ENCODE data around the gene CIDEC. TPM values are rescaled to one million over a fixed set of nuclear protein-coding genes. Genes with fewer than 3 reads are reported as not detected.

CIDEC gene
- total and polyA plus RNA-seq, 2 of the 8 experiments (the other 6 are each of a cell fraction or from before 2014, with no cell fraction given) = not detected

DNA sequence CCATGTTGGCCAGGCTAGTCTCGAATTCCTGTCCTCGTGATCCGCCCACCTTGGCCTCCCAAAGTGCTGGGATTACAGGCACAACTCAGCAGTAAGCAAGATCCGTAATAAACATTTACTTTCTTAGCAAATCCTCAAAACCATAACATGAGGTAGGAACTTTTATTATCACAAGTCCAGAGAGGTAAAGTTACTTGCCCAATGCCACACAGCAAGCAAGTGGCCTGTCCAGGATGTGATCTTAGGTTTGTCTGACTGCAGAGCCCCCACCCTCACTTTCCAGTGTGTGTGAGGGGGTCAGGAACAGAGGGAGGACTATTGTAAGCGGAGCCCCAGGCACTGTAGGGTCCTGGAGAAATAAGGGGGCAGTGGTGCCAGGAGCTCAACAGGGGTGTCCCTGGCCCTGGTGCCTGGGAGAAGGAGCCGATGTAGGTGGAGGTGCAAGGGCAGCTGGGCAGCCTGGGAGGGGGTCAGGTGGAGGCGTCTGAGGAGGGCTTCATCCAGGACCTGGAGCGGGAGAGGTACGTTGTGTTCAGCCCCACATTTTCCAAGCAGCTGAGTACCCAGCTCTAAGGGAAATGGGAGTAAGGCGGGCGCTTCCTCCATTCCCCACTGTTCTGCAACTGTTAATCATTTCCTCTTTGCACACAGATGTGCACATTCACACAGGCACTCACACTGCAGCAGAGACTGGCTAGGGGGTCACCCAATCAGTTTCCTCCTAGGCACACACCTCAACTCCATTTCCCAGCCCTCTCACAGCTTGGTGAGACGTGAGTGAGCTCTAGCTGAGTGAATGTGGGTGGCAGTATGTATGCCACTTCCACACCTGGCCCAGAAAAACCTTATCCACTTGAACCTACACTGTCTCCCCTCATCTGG, 42.1 kb downstream of the CIDEC start (continued):
- TF ChIP-seq GABPA (IDR thresholded peaks at IDR 0.05; ENCODE audit: borderline replicate concordance, insufficient read depth, low read length) (no peak), EGR1 (IDR thresholded peaks at IDR 0.05; ENCODE audit: borderline replicate concordance, low read depth, low read length) (no peak)
- TF ChIP-seq, protein P1, sequence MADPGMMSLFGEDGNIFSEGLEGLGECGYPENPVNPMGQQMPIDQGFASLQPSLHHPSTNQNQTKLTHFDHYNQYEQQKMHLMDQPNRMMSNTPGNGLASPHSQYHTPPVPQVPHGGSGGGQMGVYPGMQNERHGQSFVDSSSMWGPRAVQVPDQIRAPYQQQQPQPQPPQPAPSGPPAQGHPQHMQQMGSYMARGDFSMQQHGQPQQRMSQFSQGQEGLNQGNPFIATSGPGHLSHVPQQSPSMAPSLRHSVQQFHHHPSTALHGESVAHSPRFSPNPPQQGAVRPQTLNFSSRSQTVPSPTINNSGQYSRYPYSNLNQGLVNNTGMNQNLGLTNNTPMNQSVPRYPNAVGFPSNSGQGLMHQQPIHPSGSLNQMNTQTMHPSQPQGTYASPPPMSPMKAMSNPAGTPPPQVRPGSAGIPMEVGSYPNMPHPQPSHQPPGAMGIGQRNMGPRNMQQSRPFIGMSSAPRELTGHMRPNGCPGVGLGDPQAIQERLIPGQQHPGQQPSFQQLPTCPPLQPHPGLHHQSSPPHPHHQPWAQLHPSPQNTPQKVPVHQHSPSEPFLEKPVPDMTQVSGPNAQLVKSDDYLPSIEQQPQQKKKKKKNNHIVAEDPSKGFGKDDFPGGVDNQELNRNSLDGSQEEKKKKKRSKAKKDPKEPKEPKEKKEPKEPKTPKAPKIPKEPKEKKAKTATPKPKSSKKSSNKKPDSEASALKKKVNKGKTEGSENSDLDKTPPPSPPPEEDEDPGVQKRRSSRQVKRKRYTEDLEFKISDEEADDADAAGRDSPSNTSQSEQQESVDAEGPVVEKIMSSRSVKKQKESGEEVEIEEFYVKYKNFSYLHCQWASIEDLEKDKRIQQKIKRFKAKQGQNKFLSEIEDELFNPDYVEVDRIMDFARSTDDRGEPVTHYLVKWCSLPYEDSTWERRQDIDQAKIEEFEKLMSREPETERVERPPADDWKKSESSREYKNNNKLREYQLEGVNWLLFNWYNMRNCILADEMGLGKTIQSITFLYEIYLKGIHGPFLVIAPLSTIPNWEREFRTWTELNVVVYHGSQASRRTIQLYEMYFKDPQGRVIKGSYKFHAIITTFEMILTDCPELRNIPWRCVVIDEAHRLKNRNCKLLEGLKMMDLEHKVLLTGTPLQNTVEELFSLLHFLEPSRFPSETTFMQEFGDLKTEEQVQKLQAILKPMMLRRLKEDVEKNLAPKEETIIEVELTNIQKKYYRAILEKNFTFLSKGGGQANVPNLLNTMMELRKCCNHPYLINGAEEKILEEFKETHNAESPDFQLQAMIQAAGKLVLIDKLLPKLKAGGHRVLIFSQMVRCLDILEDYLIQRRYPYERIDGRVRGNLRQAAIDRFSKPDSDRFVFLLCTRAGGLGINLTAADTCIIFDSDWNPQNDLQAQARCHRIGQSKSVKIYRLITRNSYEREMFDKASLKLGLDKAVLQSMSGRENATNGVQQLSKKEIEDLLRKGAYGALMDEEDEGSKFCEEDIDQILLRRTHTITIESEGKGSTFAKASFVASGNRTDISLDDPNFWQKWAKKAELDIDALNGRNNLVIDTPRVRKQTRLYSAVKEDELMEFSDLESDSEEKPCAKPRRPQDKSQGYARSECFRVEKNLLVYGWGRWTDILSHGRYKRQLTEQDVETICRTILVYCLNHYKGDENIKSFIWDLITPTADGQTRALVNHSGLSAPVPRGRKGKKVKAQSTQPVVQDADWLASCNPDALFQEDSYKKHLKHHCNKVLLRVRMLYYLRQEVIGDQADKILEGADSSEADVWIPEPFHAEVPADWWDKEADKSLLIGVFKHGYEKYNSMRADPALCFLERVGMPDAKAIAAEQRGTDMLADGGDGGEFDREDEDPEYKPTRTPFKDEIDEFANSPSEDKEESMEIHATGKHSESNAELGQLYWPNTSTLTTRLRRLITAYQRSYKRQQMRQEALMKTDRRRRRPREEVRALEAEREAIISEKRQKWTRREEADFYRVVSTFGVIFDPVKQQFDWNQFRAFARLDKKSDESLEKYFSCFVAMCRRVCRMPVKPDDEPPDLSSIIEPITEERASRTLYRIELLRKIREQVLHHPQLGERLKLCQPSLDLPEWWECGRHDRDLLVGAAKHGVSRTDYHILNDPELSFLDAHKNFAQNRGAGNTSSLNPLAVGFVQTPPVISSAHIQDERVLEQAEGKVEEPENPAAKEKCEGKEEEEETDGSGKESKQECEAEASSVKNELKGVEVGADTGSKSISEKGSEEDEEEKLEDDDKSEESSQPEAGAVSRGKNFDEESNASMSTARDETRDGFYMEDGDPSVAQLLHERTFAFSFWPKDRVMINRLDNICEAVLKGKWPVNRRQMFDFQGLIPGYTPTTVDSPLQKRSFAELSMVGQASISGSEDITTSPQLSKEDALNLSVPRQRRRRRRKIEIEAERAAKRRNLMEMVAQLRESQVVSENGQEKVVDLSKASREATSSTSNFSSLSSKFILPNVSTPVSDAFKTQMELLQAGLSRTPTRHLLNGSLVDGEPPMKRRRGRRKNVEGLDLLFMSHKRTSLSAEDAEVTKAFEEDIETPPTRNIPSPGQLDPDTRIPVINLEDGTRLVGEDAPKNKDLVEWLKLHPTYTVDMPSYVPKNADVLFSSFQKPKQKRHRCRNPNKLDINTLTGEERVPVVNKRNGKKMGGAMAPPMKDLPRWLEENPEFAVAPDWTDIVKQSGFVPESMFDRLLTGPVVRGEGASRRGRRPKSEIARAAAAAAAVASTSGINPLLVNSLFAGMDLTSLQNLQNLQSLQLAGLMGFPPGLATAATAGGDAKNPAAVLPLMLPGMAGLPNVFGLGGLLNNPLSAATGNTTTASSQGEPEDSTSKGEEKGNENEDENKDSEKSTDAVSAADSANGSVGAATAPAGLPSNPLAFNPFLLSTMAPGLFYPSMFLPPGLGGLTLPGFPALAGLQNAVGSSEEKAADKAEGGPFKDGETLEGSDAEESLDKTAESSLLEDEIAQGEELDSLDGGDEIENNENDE (IDR thresholded peaks at IDR 0.05; ENCODE audit: insufficient replicate concordance, low read length) = no peak

Measured in H1 (cell line).